ENCODE results near the gene CUEDC1. TPM values are rescaled to one million over a fixed set of nuclear protein-coding genes. Genes with fewer than 3 reads are reported as not detected.

Gene CUEDC1
- total RNA-seq, 4 donors from 2014 or later: 20.2 to 27.3 (median 24.6) TPM

GRCh38 chr17:57948169-57948554 lies 7.0 kb downstream of the CUEDC1 start:
- TF ChIP-seq POLR2AphosphoS5 (IDR thresholded peaks at IDR 0.05) (no peak), EP300 (IDR thresholded peaks at IDR 0.05; ENCODE audit: low read depth) (no peak), CTCF (IDR thresholded peaks at IDR 0.05) (no peak), POLR2A (IDR thresholded peaks at IDR 0.05) (no peak)
- Histone ChIP-seq H3K9me3 (no peaks in the 10 kb centered on the region), H3K4me3 (no peak overlapping the region), H3K27me3 (no peaks in the 10 kb centered on the region), H3K4me1 (peaks cover 32 to 92% (median 64%) of the 10 kb centered on the region in 4 donors), H3K36me3 (no peaks in the 10 kb centered on the region), H3K27ac (peak overlapping the region; percentile 91 to 99 (median 97))
- in situ Hi-C loops (cut with MboI; ENCODE audit: low pct_ligation_motif_present in 1 of 4, low pct_unique_long_range_greater_than_20kb in 1 of 4, low sequenced_read_pairs in 3 of 4) (no loop called here), intact Hi-C loops (cut with DNase I; ENCODE audit: low total_unique reads) (no loop called here)
- no peak for DNase-seq
- WGBS, 2 donors (ENCODE audit: low coverage in 1 of 2): 65 to 80% methylated on average over 1 to 5 of the region's 5 CpGs

- Histone ChIP-seq H3K4me1 (peaks cover 34 to 89% (median 63%) of the 10 kb centered on the region in 4 donors), H3K9me3 (no peaks in the 10 kb centered on the region), H3K36me3 (no peaks in the 10 kb centered on the region), H3K27me3 (no peaks in the 10 kb centered on the region), H3K4me3 (peak overlapping the region in 3 of 4 donors; percentile 26 to 41 (median 30)), H3K27ac (peak overlapping the region; percentile 91 to 99 (median 97))
- in situ Hi-C loops (cut with MboI; ENCODE audit: low pct_ligation_motif_present in 1 of 4, low pct_unique_long_range_greater_than_20kb in 1 of 4, low sequenced_read_pairs in 3 of 4) (no loop called here), intact Hi-C loops (cut with DNase I; ENCODE audit: low total_unique reads) (no loop called here)
- no peak for DNase-seq
- TF ChIP-seq POLR2A (IDR thresholded peaks at IDR 0.05) (no peak), POLR2AphosphoS5 (IDR thresholded peaks at IDR 0.05) (no peak), CTCF (IDR thresholded peaks at IDR 0.05) (no peak), EP300 (IDR thresholded peaks at IDR 0.05; ENCODE audit: low read depth) (no peak)
- 69% methylated on average over 5 to 9 of the region's 9 CpGs for WGBS, 2 donors (ENCODE audit: low coverage in 1 of 2)
Observed at GRCh38 chr17:57947369-57947768, 7.8 kb downstream of the CUEDC1 start.

- intact Hi-C loops (cut with DNase I; ENCODE audit: low total_unique reads) (no loop called here), in situ Hi-C loops (cut with MboI; ENCODE audit: low pct_ligation_motif_present in 1 of 4, low pct_unique_long_range_greater_than_20kb in 1 of 4, low sequenced_read_pairs in 3 of 4) (no loop called here)
- TF ChIP-seq EP300 (IDR thresholded peaks at IDR 0.05; ENCODE audit: low read depth): no peak
- no peak for TF ChIP-seq CTCF (IDR thresholded peaks at IDR 0.05)
- peak; percentile 36 for TF ChIP-seq POLR2A (IDR thresholded peaks at IDR 0.05)
- TF ChIP-seq POLR2AphosphoS5 (IDR thresholded peaks at IDR 0.05): peak; percentile 7 to 45 (median 14)
- H3K27ac ChIP-seq: peak overlapping the region; percentile 91 to 99 (median 97)
- H3K9me3 ChIP-seq: no peaks in the 10 kb centered on the region
- peak; percentile 67 for DNase-seq
- H3K4me1 ChIP-seq: peaks cover 39 to 91% (median 66%) of the 10 kb centered on the region in 4 donors
- H3K27me3 ChIP-seq: no peaks in the 10 kb centered on the region
- no peaks in the 10 kb centered on the region for H3K36me3 ChIP-seq
- H3K4me3 ChIP-seq: peak overlapping the region; percentile 14 to 41 (median 28)
- 0 to 6% methylated on average over 5 to 10 of the region's 10 CpGs for WGBS, 2 donors (ENCODE audit: low coverage in 1 of 2)
Observed at GRCh38 chr17:57946798-57947358, 8.3 kb downstream of the CUEDC1 start.

- Histone ChIP-seq H3K27me3 (no peaks in the 10 kb centered on the region), H3K36me3 (no peaks in the 10 kb centered on the region), H3K4me3 (peak overlapping the region; percentile 14 to 41 (median 28)), H3K4me1 (peaks cover 46 to 91% (median 70%) of the 10 kb centered on the region in 4 donors), H3K27ac (peak overlapping the region; percentile 91 to 99 (median 97)), H3K9me3 (no peaks in the 10 kb centered on the region)
- TF ChIP-seq CTCF (IDR thresholded peaks at IDR 0.05): no peak
- TF ChIP-seq POLR2AphosphoS5 (IDR thresholded peaks at IDR 0.05): no peak
- TF ChIP-seq POLR2A (IDR thresholded peaks at IDR 0.05): no peak
- no peak for TF ChIP-seq EP300 (IDR thresholded peaks at IDR 0.05; ENCODE audit: low read depth)
- intact Hi-C loops (cut with DNase I; ENCODE audit: low total_unique reads) (no loop called here), in situ Hi-C loops (cut with MboI; ENCODE audit: low pct_ligation_motif_present in 1 of 4, low pct_unique_long_range_greater_than_20kb in 1 of 4, low sequenced_read_pairs in 3 of 4) (no loop called here)
- 17 to 19% methylated on average over 5 to 6 of the region's 6 CpGs for WGBS, 2 donors (ENCODE audit: low coverage in 1 of 2)
- no peak for DNase-seq
Observed at GRCh38 chr17:57945996-57946797, 9.0 kb downstream of the CUEDC1 start.

All from transverse colon (tissue), 4 donors.